Prostate gland (tissue), 2 donors: ENCODE results near the gene PRDM16.

Source experiments
- POLR2A ChIP-seq: fragments of 450-650 bp; IDR thresholded peaks from one replicate; pipeline ENCODE4 v1.6.1; 2016; ENCODE audit warnings: antibody characterized with exemption, mild to moderate bottlenecking
- POLR2AphosphoS5 ChIP-seq: sonication (generic); formaldehyde crosslinking; IDR thresholded peaks from one replicate; pipeline ENCODE4 v1.6.1; 2017; ENCODE audit warnings: antibody characterized with exemption
- TF ChIP-seq, protein P1 (sequence below), 4 experiments: fragments of 200-600 bp in 2 of 4; fragments of 450-650 bp in 2 of 4; sonication (generic) in 2 of 4; IDR thresholded peaks; 1 replicate in 3 of 4; 2 replicates in 1 of 4; pipeline ENCODE4 v1.5.1; 2016 to 2019; ENCODE audit warnings: antibody characterized with exemption in 4 of 4, mild to moderate bottlenecking in 2 of 4, moderate library complexity in 2 of 4

DNA sequence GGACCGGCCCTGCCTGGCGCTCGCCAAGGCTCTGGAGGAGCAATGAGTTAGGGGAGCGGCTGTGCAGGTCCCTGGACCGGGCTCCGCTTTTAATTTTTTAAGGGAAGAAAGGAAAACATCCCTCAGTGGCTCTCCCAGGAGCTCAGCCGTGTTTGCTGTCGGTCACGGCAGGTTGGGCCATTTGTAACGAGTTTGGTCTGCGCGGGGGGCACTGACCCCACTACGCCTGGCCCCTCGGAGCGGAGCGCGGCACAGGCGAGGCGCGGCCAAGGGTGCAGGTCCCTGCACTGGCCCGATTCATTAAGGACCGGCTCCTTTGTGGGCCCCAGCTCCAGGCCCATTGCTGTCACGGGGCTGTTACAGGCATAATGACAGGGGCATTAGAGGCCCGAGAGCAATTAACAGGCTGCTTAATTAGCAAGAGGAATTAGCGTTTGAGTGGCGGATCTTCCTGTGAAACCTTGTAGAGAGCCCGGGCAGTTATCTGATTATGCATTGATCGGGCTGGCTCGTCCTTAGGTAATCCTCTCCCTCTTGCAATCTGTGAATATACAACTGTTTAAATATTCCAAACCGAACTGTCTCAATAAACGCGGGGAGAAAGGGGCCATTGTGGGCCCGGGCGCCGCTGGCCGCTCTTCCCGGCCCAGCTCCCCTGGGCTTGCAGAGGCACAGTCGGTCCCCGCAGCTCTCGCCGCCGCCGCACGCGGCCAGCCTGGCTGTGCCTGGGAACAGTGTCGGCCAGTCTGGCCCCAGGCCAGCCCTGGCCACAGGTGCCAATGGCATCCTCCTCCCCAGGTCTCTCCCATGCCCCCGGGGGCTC, 56.8 kb downstream of the PRDM16 start:
- TF ChIP-seq POLR2AphosphoS5 (no peak), POLR2A (no peak)
- TF ChIP-seq, protein P1, sequence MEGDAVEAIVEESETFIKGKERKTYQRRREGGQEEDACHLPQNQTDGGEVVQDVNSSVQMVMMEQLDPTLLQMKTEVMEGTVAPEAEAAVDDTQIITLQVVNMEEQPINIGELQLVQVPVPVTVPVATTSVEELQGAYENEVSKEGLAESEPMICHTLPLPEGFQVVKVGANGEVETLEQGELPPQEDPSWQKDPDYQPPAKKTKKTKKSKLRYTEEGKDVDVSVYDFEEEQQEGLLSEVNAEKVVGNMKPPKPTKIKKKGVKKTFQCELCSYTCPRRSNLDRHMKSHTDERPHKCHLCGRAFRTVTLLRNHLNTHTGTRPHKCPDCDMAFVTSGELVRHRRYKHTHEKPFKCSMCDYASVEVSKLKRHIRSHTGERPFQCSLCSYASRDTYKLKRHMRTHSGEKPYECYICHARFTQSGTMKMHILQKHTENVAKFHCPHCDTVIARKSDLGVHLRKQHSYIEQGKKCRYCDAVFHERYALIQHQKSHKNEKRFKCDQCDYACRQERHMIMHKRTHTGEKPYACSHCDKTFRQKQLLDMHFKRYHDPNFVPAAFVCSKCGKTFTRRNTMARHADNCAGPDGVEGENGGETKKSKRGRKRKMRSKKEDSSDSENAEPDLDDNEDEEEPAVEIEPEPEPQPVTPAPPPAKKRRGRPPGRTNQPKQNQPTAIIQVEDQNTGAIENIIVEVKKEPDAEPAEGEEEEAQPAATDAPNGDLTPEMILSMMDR (IDR thresholded peaks at IDR 0.05) = no peak
